BLaER1 (cell line): ENCODE results near the gene KLRC2.
"Not testable (repeated sequence)": the region's sequence is repeated elsewhere in the genome, so short reads cannot be mapped to it uniquely, and the experiment has no call there.

Experiments
- H3K27ac ChIP-seq: shearing (Covaris generic); formaldehyde crosslinking; 2 replicates; pipeline ENCODE4 v1.8.1; 2022
- H3K27me3 ChIP-seq: shearing (Covaris generic); formaldehyde crosslinking; 2 replicates; pipeline ENCODE4 v1.8.1; 2022
- H3K36me3 ChIP-seq: shearing (Covaris generic); formaldehyde crosslinking; 2 replicates; pipeline ENCODE4 v1.8.1; 2022
- H3K4me1 ChIP-seq: shearing (Covaris generic); formaldehyde crosslinking; 2 replicates; pipeline ENCODE4 v1.8.1; 2022
- H3K4me2 ChIP-seq: shearing (Covaris generic); formaldehyde crosslinking; 2 replicates; pipeline ENCODE4 v1.8.1; 2022
- H3K4me3 ChIP-seq: shearing (Covaris generic); formaldehyde crosslinking; 2 replicates; pipeline ENCODE4 v1.8.1; 2022
- H3K9ac ChIP-seq: shearing (Covaris generic); formaldehyde crosslinking; 2 replicates; pipeline ENCODE4 v1.8.1; 2022
- H3K9me3 ChIP-seq: shearing (Covaris generic); formaldehyde crosslinking; 2 replicates; pipeline ENCODE4 v1.8.1; 2022
- H4K20me1 ChIP-seq: shearing (Covaris generic); formaldehyde crosslinking; 2 replicates; pipeline ENCODE4 v1.8.1; 2022
- Cebpa-rat ChIP-seq: shearing (Covaris generic); IDR thresholded peaks from 2 replicates; pipeline ENCODE4 v1.8.1; 2022

KLRC2 gene

DNA sequence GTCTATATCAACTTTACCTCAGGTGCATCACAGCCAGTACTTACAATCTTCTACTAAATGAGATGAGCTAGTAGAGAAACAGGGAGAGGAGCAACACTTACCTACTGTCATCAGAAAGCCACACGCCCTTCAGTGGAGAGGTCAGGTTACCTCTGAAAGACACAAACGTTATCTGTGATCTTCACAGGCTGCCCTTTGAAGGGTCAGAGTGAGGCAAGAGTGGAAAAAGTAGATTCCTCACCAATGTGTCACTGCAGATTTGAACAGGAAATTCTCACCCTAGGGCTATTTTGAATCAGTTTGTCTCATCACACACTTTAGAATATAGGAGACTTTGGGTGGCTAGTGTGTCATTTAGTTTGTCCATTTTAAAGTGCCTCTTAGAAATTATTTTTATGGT, 1.8 kb upstream of the KLRC2 start:
- H3K36me3 ChIP-seq, H3K4me3 ChIP-seq, H4K20me1 ChIP-seq, H3K27ac ChIP-seq, H3K9me3 ChIP-seq, H3K4me1 ChIP-seq, H3K9ac ChIP-seq, H3K27me3 ChIP-seq, H3K4me2 ChIP-seq: not testable (repeated sequence)

DNA sequence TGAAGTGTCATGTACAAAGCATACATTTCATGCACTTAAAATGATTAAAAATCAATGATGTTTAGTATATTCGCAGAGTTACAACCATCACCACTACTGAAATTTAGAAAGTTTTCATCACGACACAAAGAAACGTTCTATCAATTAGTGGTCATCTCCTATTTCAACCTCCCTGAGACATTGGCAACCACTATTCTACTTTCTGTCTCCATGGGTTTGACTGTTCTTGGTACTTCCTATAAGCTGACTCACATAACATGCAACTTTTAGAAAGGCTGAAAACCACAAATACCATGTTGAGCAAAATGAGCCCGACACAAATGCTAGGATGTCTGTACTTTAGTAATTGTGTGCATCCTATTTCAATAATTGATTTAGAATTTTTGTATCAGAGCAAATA, 5.2 kb downstream of the KLRC2 start:
- not testable (repeated sequence) for H3K36me3 ChIP-seq, H3K9ac ChIP-seq, H3K27ac ChIP-seq, H3K4me2 ChIP-seq, H3K4me1 ChIP-seq, H3K4me3 ChIP-seq, H3K27me3 ChIP-seq, H4K20me1 ChIP-seq, H3K9me3 ChIP-seq

DNA sequence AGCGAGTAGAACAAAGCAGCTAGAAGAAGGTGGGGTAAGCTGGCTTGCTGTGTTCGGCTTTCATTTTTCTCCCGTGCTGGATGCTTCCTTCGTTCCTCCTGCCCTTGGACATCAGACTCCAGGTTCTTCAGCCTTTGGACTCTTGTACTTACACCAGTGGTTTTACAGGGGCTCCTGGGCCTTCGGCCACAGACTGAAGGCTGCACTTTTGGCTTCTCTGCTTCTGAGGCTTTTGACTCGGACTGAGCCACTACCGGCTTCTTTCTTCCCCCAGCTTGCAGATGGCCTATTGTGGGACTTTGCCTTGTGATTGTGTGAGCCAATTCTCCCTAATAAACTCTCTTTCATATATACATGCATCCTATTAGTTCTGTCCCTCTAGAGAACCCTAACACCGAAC, 9.9 kb downstream of the KLRC2 start:
- H3K27me3 ChIP-seq, H3K4me2 ChIP-seq, H4K20me1 ChIP-seq, H3K27ac ChIP-seq, H3K4me1 ChIP-seq, H3K9me3 ChIP-seq, H3K9ac ChIP-seq, H3K4me3 ChIP-seq, H3K36me3 ChIP-seq: not testable (repeated sequence)

DNA sequence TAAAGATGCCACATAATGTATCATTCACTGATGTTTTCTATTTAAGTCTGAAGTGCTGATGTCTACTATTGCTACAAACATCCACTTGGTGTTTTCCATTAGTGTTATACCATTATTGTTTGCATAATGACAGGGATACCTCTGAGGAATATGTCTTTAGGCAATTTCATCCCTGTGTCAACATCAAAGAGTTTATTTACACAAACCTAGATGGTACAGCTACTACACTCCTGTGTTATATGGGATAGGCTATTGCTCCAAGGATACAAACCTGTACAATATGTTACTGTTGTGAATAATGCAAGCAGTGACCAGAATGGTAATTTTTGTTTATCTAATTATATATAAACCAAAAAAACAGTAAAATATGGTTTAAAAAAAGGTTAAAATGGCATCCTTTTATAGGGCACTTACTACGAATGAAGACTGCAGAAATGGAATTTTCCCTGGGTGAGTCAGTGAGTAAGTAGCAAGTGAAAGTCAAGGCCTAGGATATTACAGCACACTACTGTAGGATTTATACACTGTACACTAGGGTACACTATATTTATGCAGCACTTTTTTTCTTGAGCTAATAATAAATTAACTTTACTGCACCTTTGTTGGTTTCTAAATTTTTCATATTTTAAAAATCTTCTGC, 11.4 kb downstream of the KLRC2 start:
- not testable (repeated sequence) for H3K36me3 ChIP-seq, H3K4me1 ChIP-seq, H3K9ac ChIP-seq, H3K9me3 ChIP-seq, H3K4me3 ChIP-seq, H4K20me1 ChIP-seq, H3K27me3 ChIP-seq, H3K4me2 ChIP-seq, H3K27ac ChIP-seq

DNA sequence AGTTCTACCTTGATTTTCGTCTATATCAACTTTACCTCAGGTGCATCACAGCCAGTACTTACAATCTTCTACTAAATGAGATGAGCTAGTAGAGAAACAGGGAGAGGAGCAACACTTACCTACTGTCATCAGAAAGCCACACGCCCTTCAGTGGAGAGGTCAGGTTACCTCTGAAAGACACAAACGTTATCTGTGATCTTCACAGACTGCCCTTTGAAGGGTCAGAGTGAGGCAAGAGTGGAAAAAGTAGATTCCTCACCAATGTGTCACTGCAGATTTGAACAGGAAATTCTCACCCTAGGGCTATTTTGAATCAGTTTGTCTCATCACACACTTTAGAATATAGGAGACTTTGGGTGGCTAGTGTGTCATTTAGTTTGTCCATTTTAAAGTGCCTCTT, 13.7 kb downstream of the KLRC2 start:
- H3K4me2 ChIP-seq, H3K36me3 ChIP-seq, H3K9ac ChIP-seq, H3K4me3 ChIP-seq, H3K4me1 ChIP-seq, H3K27me3 ChIP-seq, H3K27ac ChIP-seq, H3K9me3 ChIP-seq, H4K20me1 ChIP-seq: not testable (repeated sequence)

DNA sequence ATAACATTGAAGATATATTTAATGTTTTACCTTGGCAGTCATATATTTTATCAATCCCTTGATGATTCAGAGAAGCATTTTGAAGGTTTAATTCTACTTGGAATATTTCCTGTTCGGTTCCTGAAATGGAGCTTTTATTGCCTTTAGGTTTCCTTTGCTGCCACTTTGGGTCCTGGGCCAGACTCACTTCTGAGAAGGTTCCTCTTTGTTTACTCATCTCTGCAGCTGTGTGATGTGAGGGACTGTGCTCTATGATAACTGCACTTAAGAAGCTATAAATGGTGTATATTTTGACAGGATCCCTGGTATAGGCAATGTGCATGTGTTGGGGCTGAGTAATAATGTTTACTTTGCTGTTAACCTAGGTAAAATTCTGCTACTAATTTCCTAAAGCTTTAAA, 15.5 kb downstream of the KLRC2 start, which contains the start of gene KLRC3:
Gene KLRC3, minus strand, starts transcription at position 262 of the 400 bp plus-strand sequence. Its CDS starts 45 bp downstream, at position 217.
- H3K36me3 ChIP-seq, H3K9ac ChIP-seq, H3K4me2 ChIP-seq, H3K9me3 ChIP-seq, H4K20me1 ChIP-seq, H3K4me1 ChIP-seq, H3K4me3 ChIP-seq, H3K27me3 ChIP-seq, H3K27ac ChIP-seq: not testable (repeated sequence)

DNA sequence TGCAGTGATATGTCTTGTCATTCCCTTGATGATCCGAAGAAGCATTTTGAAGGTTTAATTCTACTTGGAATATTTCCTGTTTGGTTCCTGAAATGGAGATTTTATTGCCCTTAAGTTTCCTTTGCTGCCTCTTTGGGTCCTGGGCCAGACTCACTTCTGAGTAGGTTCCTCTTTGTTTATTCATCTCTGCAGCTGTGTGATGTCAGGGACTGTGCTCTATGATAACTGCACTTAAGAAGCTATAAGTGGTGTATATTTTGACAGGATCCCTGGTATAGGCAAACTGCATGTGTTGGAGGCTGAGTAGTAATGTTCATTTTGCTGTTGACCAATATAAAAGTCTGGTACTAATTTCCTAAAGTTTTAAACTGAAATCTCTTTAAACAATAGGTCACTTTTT, 26.4 kb downstream of the KLRC2 start, which contains the start of gene KLRC4:
Gene KLRC4, minus strand, starts transcription at position 366 of the 400 bp plus-strand sequence. Its CDS starts 182 bp downstream, at position 184.
- H3K27ac ChIP-seq, result no peak within 1 kb of the TSS
- TF ChIP-seq Cebpa-rat, result no peak
- H3K4me2 ChIP-seq, result no peak within 1 kb of the TSS
- no peaks in the 10 kb centered on the region for H3K27me3 ChIP-seq
- no peaks in the 10 kb centered on the region for H4K20me1 ChIP-seq
- no peak within 1 kb of the TSS for H3K4me3 ChIP-seq
- no peaks in the 10 kb centered on the region for H3K4me1 ChIP-seq
- H3K36me3 ChIP-seq, result no peaks in the 10 kb centered on the region
- H3K9me3 ChIP-seq, result no peaks in the 10 kb centered on the region; the same call in 1 of the 2 replicates
- H3K9ac ChIP-seq, result no peak within 1 kb of the TSS

DNA sequence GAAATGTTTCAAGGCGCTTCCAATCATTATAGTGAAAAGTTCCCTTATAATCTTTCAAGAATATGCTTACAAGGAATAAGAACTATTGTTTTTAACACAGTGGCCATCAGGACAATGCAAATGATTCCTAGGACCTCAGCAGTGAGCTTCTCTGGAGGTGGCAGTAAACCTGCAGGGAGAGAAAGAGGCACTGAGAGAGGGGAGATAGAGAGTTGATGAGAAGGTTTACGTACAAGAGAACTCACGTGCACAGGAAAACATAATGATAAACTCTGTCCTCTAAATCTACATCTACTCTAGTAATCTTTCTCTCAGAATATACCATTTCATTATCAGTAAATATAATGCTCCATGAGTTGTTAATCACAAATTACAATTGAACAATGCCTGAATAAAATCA, 27.0 kb downstream of the KLRC2 start:
- H3K4me2 ChIP-seq, result no peak overlapping the region
- H3K4me1 ChIP-seq, result no peaks in the 10 kb centered on the region
- no peak overlapping the region for H3K27ac ChIP-seq
- H3K4me3 ChIP-seq, result no peak overlapping the region
- no peaks in the 10 kb centered on the region for H3K36me3 ChIP-seq
- H3K27me3 ChIP-seq, result no peaks in the 10 kb centered on the region
- no peak for TF ChIP-seq Cebpa-rat
- H3K9ac ChIP-seq, result no peak overlapping the region
- no peaks in the 10 kb centered on the region; the same call in 1 of the 2 replicates for H3K9me3 ChIP-seq
- no peaks in the 10 kb centered on the region for H4K20me1 ChIP-seq

DNA sequence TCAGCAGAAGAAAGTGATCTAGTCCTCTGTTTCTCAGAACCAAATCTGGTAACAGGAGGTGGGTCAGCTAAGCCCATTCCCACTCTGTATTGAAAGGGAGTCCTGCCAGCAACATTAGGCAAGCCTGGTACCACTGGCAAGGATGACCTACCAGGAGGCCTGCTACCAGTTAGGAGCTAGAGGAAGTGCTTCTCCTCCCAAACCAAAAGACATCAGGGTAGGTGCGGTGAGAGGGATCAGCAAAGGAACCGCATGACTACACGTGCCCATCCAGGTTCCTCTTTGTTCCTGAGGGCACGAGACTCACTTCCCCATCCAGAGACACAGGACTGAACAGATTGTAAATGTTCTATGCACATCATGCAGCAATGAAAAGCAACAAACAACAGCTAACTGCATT, 29.1 kb downstream of the KLRC2 start:
- no peaks in the 10 kb centered on the region for H3K27me3 ChIP-seq
- H3K4me1 ChIP-seq, result no peaks in the 10 kb centered on the region
- H4K20me1 ChIP-seq, result no peaks in the 10 kb centered on the region
- no peak for TF ChIP-seq Cebpa-rat
- no peak overlapping the region for H3K27ac ChIP-seq
- H3K4me3 ChIP-seq, result no peak overlapping the region
- no peak overlapping the region for H3K4me2 ChIP-seq
- H3K9ac ChIP-seq, result no peak overlapping the region
- H3K9me3 ChIP-seq, result no peaks in the 10 kb centered on the region; the same call in 1 of the 2 replicates
- no peaks in the 10 kb centered on the region for H3K36me3 ChIP-seq

DNA sequence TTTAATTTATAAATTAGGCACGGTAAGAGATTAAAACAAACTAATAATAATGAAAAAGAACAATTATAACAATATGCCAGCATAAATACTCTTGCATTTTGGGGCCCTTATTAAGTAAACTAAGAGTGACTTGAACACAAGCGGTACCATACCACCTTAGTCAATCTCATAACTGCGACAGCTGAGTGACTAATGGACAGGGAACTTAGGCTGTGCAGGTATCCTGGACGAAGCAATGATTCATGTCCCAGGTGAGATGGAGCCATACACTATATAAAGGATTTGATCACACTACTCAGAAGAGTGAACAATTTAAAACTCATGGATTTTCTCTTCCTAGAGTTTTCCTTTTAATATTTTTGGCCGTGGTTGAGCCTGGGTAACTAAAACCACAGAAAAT, 30.5 kb downstream of the KLRC2 start:
- H3K27me3 ChIP-seq, result no peaks in the 10 kb centered on the region

DNA sequence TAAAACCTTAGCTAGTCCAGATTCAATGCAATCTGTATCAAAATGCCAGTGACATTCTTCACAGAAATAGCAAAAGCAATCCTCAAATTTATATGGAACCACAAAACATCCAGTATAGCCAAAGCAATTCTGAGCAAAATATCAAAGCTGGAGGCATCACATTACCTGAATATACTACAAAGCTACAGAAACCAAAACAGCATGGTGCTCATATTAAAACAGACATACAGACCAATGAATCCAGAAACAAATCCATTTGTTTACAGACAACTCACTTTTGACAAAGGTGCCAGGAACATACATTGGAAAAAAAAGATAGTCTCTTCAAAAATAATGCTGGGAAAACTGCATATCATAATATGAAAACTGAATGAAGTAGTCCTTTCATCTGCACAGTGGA, 31.0 kb downstream of the KLRC2 start:
- TF ChIP-seq Cebpa-rat, result no peak
- no peaks in the 10 kb centered on the region for H3K27me3 ChIP-seq
- no peak overlapping the region for H3K4me3 ChIP-seq
- H3K9me3 ChIP-seq, result no peaks in the 10 kb centered on the region; the same call in 1 of the 2 replicates
- no peak overlapping the region for H3K9ac ChIP-seq
- no peaks in the 10 kb centered on the region for H3K4me1 ChIP-seq
- no peak overlapping the region for H3K27ac ChIP-seq
- H3K4me2 ChIP-seq, result no peak overlapping the region
- no peaks in the 10 kb centered on the region for H4K20me1 ChIP-seq
- no peaks in the 10 kb centered on the region for H3K36me3 ChIP-seq

More for the DNA sequence above, 30.5 kb downstream of the KLRC2 start:
- no peaks in the 10 kb centered on the region for H4K20me1 ChIP-seq
- no peak overlapping the region for H3K27ac ChIP-seq
- H3K9me3 ChIP-seq, result no peaks in the 10 kb centered on the region; the same call in 1 of the 2 replicates
- H3K4me1 ChIP-seq, result no peaks in the 10 kb centered on the region
- TF ChIP-seq Cebpa-rat, result no peak
- no peak overlapping the region for H3K4me2 ChIP-seq
- no peaks in the 10 kb centered on the region for H3K36me3 ChIP-seq
- no peak overlapping the region for H3K9ac ChIP-seq
- no peak overlapping the region for H3K4me3 ChIP-seq
